ENCODE results near the gene TCEAL9.

- TF ChIP-seq CTCF (IDR thresholded peaks at IDR 0.05; ENCODE audit: control extremely low read depth in 1 of 3, insufficient read depth in 1 of 3, low read depth in 1 of 3, low read length in 3 of 3): no peak
- TF ChIP-seq SIX5 (IDR thresholded peaks at IDR 0.05; ENCODE audit: low read depth, low read length): no peak
- TF ChIP-seq ZNF274 (IDR thresholded peaks at IDR 0.05; ENCODE audit: borderline replicate concordance, extremely low read depth, low read length): no peak
- TF ChIP-seq POLR2AphosphoS5 (IDR thresholded peaks at IDR 0.05; ENCODE audit: low read depth, low read length): no peak
- TF ChIP-seq KDM5A (IDR thresholded peaks at IDR 0.05; ENCODE audit: low read length): no peak
Measured at GRCh38 chrX:103386332-103386731, 30.0 kb downstream of the TCEAL9 start.
